Measurements from ENCODE around the gene MECP2.

MECP2 gene

GRCh38 chrX:153972368-153973126, 125.0 kb downstream of the MECP2 start, which contains the start of gene TMEM187:
TSS of gene TMEM187 (plus strand) at chrX:153972754. CDS start at chrX:153982063, 9,309 bp downstream.
- no peaks in the 10 kb centered on the region for H3K27me3 Mint-ChIP-seq
- peak within 1 kb of the TSS; percentile 94 to 96 for H3K4me3 Mint-ChIP-seq
- peaks cover 19 to 21% of the 10 kb centered on the region in 2 donors for H3K4me1 Mint-ChIP-seq (ENCODE audit: low read depth in 2 of 2)
- DNase-seq (peak; percentile 79 to 84 (median 81)), ATAC-seq (replicated peaks) (peak; percentile 52)
- H3K36me3 Mint-ChIP-seq (ENCODE audit: insufficient read depth): peaks cover 28% of the 10 kb centered on the region
- peak within 1 kb of the TSS; percentile 96 to 99 for H3K27ac Mint-ChIP-seq
- H3K9me3 Mint-ChIP-seq: no peaks in the 10 kb centered on the region
